GM19467 (cell line): ENCODE data around the gene SERGEF.
A peak's percentile ranks its signal among the peaks of the same experiment; 100 is the strongest.
"Not testable (repeated sequence)": the region's sequence is repeated elsewhere in the genome, so short reads cannot be mapped to it uniquely, and the experiment has no call there.

Source experiments
- ATAC-seq: cut with Tn5 transposase; IDR thresholded peaks from one replicate; pipeline ENCODE4 v1.9.1; 2021; ENCODE audit warnings: mild to moderate bottlenecking, moderate library complexity; ENCODE audit not compliant: unreplicated experiment

Gene SERGEF

DNA sequence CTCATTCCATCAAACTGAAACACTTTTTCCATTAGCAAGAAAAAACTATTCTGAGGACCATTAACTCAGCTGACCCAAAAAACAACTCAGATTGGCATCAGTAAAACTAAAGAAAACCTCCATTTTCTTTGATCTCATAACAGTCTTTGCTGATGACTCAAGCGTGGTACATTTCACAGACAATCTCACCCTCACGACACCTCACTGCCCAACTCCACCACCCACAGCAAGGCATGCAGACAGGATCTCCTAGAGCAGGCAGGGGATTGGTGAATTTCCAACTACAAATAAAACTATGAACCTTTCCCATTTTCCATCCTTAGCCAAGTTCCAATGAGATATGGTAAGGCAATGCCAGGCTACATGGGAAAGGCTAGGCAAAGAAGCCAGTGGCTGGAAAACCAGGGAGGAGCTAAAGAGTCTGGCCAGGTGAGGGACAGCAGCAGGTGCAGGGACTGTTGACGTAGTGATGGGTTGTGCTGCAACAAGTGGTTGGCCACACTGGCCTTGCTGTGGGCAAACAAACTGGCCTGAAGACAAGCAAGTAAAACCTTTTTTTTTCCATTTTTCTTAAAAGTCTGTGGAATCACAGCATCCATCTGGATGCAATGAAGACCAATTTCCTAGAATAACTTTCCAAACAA lies 97.2 kb downstream of the SERGEF start:
- no peak for ATAC-seq

DNA sequence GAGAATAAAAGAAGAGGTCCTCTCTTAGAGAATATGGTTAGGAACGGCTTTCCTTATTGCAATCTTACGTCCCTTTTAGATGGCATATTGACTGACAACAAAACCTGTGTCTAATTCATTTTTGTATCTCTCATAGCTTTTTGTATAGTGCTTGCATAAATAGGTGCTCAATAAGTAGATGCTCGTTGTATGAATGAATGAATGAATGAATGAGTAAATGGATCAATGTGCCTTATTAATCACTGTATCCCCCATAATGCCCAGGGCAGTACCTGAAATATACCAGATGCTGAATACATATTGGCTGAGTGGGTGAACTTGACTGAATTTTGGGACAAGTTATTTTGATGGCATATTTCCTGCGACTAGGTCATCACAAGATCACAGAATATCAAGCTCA lies 97.9 kb downstream of the SERGEF start:
- ATAC-seq = no peak

DNA sequence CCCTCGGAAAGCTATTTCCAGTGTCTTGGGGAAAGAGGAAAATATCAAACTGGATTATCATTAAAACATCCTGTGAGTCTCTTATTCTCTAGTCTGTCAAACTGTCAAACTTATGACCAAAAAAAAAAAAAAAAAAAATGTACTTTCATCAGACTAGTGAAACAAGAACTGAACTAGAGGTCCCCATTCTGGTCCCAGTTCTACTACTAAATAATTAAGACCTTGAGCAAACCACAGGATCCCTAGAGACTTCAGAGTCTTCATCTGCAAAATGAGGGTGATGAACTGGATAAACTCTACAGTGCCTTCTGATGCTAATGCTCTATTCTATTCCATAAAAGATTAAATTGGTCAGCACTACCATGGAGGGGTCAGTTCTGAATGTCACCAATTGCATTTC lies 105.8 kb downstream of the SERGEF start:
- ATAC-seq = no peak

DNA sequence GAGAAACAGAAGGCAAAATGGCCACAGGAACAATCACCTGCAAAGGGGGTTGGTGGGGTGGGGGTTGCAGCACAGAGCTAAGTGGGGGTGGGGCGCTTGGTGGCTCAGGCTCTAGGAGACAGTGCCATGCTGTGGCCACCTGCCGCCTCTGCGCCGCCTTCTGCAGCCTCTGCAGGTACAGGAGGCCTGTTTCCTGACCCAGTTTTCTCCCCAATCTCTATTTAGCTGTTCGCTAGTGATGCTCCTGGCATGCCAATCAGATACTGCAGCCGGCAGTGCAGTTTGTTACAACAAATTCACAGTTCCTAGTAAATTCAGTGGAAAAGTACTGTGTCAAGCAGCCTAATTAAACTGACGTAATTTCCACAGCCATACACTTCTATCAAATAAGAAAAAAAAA lies 106.4 kb downstream of the SERGEF start:
- ATAC-seq = no peak

DNA sequence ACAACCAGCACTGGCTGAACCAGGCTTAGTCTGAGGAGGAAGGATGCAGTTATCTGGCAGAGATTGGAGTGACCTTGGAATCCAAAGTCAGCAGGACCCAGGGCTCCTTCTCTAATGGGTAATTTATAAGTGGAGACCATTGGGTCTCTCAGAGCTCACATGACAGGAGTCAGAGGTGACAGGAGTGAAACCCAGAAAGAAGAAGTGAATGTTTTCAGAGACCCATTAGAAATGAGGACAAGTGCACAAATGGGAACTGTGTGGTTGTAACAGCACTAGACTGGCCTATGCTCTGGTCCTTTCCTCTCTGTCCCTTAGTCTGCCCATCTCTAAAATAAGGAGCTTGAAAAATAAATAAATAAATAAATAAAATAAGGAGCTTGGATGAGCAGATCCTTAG lies 107.4 kb downstream of the SERGEF start:
- ATAC-seq = peak; percentile 86

DNA sequence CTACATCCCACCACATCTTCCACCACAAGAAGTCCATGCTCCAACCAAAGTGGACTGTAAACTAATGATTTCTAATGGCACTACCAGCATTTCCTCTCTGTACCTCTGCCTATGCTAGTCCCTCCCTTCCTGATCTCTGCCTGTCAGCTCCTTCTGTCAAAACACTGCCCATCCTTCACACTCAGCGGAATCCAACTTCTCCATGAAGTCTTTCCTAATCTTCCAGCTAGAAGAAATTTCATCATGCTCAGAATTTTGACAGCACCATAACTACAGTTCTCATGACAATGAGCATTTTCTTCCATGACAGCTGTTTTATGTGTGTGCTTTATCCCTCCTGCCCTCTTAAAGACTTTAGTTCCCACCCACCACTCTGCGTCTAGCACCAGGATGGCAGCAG lies 111.4 kb downstream of the SERGEF start:
- no peak for ATAC-seq

DNA sequence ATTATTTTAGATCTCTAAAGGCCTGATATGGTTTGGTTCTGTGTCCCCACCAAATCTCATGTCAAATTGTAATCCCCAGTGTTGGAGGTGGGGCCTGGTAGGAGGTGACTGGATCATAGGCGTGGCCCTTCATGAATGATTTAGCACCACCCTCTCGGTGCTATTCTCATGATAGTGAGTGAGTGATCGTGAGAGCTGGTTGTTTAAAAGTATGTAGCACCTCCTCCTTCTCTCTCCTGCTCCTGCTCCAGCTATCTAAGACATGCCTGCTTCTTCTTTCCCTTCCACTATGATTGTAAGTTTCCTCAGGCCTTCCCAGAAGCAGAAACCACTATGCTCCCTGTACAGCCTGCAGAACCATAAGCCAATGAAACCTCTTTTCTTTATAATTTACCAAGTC lies 114.1 kb downstream of the SERGEF start:
- no peak for ATAC-seq

DNA sequence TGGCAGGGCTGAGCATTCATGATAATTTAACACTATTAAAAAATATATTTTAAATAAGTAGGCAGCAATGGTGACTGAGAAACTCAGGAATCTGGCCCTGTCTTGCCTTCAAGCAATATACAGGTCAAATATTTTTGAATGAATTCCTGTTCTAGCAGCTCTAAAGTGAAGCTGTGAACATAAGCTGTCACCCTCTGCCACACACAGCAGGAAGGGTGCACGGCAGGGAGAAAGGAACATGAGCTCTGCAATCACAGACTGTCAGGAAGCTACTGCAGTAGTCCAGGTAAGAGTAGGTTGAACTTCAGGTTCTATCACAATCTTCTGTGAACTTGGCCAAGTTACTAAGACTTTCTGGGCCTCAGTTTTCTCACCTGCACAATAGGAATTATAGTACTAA lies 114.8 kb downstream of the SERGEF start:
- no peak for ATAC-seq

DNA sequence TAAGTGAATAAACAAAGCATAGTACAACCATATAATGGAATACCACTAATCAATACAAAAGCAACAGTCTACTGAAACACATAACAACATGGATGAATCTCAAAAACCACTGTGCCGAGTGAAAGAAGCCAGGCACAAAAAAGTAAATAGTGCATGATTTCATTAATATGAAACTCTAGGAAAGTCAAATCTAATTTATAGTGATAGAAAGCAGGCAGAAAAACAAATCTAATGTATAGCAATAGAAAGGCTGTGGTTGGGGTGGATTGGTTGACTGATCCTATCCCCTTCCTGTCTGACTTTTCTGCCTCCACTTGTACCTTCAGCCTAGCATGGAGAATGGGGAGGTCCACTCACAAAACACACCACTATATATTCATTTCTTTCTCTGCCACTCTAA lies 115.4 kb downstream of the SERGEF start:
- ATAC-seq = no peak

DNA sequence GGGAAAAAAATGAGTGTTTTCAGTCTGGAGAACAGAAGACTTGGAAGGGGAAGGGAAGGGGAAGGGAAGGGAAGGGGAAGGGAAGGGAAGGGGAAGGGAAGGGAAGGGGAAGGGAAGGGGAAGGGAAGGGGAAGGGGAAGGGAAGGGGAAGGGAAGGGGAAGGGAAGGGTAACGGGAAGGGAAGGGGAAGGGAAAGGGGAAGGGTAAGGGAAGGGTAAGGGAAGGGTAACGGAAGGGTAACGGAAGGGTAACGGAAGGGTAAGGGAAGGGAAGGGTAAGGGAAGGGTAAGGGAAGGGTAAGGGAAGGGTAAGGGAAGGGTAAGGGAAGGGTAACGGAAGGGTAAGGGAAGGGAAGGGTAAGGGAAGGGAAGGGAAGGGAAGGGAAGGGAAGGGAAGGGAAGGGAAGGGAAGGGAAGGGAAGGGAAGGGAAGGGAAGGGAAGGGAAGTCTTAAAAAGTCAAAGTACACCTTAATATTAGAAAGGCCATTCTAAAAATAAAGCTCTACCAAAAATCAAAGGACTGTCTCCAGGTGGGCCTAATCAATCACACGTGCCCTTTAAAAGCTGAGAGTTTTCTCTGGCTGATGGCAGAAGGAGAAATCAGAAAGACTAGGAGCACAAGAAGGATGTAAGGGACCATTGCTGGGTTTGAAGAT lies 116.2 kb downstream of the SERGEF start:
- ATAC-seq = not testable (repeated sequence)

DNA sequence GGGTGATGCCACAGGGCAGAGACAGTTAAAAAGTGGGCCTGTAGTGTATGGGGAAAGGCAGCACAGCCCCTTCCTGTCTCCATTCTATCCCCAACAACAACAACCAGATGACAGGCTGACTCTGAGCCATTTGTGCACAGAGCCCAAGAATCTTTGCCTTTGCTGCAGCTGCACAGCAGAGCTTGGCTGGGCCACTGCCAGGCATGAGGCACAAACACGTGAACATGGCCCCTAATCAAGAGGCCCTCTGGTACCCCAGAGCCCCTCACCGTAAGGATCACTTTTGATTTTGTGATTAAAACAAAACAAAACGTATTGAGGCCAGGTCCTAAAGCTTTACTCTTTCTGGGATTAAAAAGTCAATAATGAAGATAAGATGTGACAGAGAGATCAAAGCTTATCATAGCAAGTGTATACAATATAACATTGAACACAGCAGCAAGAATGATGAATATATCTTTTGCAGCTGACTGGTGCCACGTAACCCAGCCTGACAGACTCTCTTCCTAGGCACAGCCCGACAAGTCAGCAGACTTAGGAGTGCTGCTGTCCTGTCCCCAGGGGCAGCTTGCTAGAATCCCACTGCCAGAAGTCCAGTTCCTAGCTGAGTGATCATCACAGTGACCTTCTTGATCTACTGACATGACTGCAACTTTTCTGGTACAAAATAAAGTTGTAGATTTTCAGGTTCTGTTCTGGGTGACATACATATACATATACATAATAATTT lies 117.8 kb downstream of the SERGEF start:
- no peak for ATAC-seq

DNA sequence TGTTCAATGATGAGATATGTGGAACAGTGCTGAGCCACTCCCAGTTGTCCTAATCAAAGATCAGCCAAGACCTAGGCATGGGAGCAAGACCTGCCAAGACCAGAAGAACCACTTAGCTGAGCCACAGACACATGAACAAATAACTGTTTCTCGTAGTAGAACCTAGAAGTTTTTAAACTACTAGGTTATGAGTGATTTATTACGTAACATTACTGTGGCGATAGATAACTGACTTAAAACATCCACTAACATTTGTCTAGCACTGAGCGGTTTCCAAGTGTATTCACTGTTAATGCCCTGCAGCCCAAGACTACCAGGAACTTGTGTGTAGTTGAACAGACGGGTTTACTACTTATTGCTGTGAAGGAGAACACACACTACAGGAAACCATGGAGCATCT lies 120.4 kb downstream of the SERGEF start:
- ATAC-seq = no peak

DNA sequence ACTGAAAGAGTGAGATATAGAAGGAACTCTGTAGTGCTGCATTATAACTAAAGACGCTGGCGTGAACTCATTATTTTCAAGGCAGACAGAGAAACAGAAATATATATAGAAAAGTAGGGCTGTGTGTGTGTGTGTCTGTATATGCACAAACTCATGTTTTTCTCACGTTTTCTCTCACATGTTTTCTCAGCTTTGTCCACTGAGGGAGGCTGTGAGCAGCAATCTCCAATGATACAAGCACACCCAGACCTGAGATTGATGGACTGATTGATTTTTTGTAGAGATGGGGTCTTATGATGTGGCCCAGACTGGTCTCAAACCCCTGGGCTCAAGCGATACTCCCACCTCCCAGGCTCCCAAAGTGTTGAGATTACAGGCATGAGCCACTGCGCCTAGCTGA lies 122.5 kb downstream of the SERGEF start:
- ATAC-seq = no peak

DNA sequence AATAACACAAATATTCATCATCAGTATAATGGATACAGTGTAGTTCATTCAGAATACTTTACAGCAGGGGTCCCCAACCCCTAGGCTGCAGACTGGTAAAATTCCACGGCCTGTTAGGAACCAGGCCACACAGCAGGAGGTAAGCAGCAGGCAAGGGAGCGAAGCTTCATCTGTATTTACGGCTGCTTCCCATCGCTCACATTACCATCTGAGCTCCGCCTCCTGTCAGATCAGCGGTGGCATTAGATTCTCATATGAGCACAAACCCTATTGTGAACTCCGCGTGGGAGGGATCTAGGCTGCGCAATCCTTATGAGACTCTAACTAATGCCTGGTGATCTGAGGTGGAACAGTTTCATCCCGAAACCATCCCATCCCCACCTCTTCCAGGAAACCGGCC lies 125.1 kb downstream of the SERGEF start:
- ATAC-seq = no peak

DNA sequence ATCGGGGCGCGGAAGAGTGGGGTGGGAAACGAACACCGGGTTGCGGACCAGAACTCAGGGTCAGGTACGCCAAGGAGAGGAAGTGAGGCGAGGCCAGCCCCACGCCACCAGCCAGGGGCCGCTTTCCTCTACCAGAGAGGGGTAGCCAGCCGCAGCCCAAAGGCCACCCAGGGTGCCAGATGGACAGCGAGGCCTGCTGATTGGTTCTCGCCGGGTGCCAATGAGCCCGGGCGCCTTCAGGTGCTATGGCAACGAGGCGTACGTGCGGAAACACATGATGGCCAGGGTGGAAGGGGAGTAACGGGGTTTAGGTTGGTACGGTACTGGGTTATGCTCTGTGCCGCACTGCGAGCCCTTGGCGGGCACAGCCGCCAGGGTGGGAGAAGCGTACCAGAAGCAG lies 128.9 kb downstream of the SERGEF start:
- no peak for ATAC-seq

DNA sequence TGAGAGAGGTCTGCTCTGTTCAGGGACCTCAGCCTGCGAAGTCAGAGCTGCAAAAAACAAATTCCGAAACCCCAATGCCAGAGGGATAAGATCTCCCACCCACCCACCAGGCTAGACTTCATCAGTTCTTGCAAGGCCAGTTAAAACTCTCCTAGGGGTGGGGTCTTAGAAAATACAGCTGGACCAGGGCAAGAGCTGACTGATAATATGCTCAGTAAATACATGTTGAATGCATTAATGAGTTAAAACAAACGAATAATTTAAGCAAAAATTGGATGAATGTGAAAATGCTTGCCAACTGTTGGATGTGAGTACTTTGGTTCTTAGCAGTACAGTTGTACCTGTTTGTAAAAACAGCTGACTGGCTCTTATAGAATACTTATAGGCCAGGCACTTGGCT lies 129.8 kb downstream of the SERGEF start:
- no peak for ATAC-seq

DNA sequence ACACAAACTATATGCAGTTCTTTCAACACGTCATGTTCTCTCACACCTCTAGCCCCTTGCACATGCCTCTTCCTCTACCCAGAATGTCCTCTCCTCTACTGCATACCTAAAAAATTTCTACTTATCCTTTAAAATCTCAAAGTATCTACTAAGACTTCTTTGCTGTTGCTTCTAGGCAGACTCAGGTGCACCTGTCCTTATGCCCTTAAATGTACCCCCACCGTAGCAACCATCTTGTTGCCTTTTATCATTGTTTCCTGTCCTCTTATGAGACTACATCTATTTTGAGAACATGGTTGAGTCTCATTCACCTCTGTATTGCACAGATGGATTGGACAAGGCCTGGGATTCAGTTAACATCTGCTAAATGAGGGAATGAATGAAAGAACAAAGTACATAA lies 134.1 kb downstream of the SERGEF start:
- ATAC-seq = no peak

DNA sequence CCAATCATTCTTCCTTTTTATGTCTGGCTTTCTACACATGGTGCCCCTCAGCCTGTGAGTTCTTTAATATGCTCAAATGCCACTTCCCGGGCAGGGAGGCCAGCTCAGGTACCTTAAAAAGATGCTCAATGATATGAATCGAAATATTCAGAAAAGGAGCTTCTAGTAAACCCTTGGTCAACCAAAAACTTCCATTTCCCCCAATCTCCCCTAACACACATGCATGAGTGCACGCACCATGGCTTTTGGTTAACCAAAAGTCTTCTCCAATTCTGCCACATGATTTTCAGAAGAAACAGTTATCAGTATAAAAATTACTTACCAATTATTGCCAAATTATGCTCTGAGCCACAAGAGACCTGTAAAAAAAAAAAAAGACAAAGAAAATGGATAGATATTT lies 135.0 kb downstream of the SERGEF start:
- no peak for ATAC-seq

DNA sequence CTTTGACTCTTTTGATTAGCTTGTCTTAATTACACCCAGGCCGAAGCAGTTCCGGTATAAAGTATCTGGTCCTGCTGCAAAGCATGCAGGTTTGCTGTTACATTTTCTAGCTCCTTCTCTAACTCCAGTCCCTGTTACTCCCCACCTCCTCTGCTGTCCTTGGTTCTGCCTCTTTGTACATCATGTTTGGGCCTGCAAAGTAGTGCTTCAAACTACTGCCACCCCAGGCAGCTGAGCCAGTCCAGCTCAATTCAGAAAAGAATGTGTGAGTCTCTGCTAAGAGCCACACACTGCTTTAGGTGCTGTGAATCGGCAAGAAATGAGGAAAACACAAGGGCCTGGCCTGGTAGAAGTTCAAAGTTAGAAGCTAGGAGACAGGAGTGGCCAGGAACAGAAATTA lies 136.0 kb downstream of the SERGEF start:
- no peak for ATAC-seq

DNA sequence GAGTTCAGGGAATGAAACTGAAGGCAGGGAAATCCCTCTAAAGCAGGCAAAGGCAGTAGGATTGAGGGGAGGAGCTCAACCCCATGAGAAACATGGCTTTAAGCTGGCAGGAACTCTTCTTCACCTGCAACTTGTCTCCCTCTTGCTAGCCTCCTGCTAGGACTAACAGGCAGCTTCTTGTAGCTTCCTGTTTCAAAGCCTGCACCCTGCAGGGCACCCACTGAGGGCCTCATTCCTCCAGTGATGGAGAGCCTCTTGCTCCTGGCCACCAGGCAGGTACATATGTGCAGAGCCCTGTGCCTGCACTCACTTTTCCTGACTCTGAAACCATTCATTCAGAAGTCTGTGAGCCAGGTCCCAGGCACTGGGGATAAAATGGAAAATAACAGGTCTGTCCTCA lies 137.0 kb downstream of the SERGEF start:
- no peak for ATAC-seq

DNA sequence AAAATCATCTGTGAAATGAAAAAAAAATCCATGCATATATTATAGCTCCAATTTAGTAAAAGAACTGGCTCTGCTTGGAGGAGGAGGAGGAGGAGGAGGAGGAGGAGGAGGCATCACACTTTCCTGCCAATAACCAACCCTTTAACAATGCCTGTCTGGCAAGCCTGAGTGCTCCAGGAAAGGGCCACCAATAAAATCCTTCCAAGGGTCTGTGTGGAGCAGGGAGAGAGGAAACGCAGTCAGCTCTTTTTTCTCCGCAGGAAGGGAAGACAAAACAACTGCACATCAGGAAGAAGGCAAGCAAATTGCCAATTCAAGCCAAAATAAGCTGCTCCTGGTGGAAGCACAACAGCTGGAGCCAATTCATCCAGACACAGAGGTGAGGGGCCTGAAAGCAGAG lies 139.3 kb downstream of the SERGEF start:
- no peak for ATAC-seq

DNA sequence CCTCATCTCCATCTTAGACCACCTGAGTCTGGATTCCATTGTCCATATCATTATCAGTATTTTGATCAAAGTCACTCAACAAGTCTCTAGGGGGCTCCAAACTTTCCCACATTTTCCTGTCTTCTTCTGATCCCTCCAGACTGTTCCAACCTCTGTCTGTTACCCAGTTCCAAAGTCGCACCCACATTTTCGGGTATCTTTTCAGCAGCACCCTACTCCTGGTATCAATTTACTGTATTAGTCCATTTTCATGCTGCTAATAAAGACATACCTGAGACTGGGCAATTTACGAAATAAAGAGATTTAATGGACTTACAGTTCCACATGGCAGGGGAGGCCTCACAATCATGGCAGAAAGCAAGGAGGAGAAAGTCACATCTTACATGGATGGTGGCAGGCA lies 144.4 kb downstream of the SERGEF start:
- ATAC-seq = not testable (repeated sequence)
